HG03108 (cell line): ENCODE data around the gene BEST4.
"Not testable (repeated sequence)": the region's sequence is repeated elsewhere in the genome, so short reads cannot be mapped to it uniquely, and the experiment has no call there.

Experiments
- ATAC-seq: cut with Tn5 transposase; IDR thresholded peaks from one replicate; pipeline ENCODE4 v1.9.1; 2021; ENCODE audit warnings: moderate library complexity; ENCODE audit not compliant: unreplicated experiment

BEST4 gene

GRCh38 chr1:44778705-44779576 lies 9.0 kb downstream of the BEST4 start:
- ATAC-seq: no peak

- no peak for ATAC-seq
These were observed 9.9 kb downstream of the BEST4 start for GRCh38 chr1:44777969-44778635.

DNA sequence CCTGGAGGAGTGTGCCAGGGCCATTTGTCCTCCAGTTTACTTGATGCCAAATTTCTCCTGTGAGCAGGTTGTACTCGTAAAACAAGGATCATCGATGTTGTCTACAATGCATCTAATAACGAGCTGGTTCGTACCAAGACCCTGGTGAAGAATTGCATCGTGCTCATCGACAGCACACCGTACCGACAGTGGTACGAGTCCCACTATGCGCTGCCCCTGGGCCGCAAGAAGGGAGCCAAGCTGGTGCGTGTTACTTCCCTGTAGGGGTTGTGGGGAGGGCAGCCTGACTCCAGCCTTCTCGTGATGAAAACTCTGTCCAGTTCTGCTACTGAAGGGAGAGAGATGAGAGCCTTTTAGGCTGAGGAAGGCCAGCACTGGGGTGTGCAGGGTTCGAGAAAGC lies 10.4 kb downstream of the BEST4 start:
- ATAC-seq: no peak

- ATAC-seq: no peak
These were observed 11.3 kb downstream of the BEST4 start for GRCh38 chr1:44776730-44777068.

DNA sequence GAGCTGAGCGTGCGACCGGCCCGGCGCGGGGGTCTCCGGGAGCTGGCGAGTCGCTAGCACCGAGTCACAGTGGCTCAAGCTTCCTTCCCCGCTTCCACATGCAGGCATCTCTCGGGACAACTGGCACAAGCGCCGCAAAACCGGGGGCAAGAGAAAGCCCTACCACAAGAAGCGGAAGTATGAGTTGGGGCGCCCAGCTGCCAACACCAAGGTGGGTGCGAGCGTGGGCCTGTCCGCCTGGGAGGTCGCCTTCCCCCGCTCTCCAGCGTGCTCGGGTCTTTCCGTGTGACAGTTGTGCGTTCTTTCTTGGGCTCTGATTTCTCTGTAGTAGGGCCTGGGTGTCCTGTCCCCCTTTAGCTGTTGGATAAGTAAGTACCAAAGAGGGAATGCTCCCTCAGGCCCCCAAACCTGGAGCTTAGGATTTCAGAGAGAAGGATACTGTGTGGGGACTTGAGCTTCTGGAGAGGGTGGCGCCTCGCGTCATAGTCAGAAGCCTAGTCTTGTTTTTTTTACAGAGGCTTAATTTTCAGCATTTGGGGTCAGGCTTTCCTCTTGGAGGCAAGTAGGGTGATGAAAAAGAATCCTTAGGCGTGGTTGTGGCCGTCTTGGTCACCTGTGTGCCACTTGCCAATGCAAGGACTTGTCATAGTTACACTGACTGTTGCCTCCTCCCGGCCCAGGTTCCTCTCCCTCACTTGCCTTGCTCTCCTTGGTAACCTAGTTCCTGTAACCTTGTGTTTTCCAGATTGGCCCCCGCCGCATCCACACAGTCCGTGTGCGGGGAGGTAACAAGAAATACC lies 11.8 kb downstream of the BEST4 start:
- peak; percentile 10 for ATAC-seq

DNA sequence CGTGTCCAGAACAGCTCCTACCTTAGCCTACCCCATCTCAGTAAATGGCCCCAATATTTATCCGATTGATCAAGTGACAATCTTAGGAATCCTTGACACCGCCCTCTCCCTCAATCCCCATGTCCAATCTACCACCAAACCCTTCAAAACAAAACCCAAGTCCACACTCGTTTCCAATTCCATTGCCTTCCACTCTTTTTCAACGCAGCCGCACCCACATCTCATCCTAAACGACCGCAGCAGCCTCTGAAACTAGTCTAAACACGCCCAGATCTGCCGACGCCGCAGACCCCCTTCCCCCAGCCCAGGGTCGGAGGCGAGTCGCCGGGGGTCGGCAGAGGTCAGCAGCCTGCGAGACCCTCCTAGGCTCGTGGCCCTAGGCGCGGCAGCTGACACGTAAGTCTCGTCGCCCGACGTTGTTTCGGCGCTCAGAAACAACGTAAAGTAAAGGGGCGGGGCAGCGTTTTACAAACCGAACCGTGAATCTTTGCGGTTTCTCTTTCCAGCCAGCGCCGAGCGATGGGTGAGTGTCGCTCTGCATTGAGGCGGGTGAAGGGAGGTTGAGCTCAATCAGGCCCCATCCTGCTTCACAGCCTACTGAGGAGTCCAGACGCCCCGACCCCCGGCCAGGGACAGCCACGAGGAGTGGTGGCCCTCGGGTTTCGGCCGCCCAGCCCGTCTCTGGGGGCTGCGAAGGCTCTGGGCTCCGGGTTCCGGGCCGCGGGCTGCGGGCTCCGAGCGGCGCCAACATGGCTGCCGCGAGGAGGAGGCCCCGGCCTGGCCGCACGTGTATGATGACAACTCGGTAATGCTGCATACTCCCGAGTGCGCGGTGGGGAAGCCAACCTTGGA lies 12.7 kb downstream of the BEST4 start, which contains the start of gene RPS8:
TSS of gene RPS8 (plus strand) at position 463 of the 852 bp plus-strand sequence. CDS start at position 520, 57 bp downstream.
- ATAC-seq: peak; percentile 79

GRCh38 chr1:44766421-44766820 lies 21.5 kb downstream of the BEST4 start:
- not testable (repeated sequence) for ATAC-seq

DNA sequence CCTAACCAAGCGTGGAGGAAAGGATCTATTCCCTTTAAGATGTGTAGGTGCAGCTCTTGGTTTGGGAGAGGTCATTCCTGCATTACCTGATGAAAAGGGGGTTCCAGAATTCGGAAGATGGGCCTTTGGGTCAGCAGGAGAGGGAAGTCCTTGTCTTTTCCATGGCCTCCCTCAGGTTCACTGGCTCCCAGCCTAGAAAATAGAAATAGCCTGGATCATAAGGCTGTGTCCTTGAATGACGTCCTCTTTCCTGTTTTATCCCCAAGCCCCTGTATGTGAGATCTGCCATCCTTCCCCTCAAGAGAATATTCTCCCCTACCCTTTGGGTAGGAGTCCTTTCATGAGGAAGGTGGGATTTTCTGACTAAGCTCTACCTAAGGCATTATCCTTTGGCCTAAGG lies 27.1 kb downstream of the BEST4 start:
- no peak for ATAC-seq

- no peak for ATAC-seq
These were observed 28.9 kb downstream of the BEST4 start for GRCh38 chr1:44759077-44759476.

DNA sequence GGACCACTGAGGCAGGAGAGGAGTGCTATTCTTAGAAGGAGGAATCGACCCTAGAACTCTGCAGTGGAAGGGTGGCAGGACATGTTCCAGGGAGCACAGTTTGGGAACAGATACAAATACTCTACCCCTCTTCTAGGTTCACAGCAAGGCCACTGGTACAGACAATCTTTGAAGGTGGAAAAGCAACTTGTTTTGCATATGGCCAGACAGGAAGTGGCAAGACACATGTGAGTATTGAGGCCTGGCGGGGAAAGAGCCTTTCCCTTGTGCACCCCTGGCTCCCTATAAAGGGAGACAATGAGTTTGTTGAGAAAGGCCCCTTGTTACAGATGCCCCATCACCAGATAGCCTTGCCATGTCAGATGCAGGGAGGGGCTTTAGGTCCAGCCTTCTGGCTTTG lies 30.6 kb downstream of the BEST4 start:
- ATAC-seq: no peak

- no peak for ATAC-seq
These were observed 40.1 kb downstream of the BEST4 start for GRCh38 chr1:44747878-44748277.

- ATAC-seq: no peak
These were observed 44.8 kb downstream of the BEST4 start for GRCh38 chr1:44743211-44743610.

GRCh38 chr1:44740179-44740617 lies 47.8 kb downstream of the BEST4 start:
- no peak for ATAC-seq

DNA sequence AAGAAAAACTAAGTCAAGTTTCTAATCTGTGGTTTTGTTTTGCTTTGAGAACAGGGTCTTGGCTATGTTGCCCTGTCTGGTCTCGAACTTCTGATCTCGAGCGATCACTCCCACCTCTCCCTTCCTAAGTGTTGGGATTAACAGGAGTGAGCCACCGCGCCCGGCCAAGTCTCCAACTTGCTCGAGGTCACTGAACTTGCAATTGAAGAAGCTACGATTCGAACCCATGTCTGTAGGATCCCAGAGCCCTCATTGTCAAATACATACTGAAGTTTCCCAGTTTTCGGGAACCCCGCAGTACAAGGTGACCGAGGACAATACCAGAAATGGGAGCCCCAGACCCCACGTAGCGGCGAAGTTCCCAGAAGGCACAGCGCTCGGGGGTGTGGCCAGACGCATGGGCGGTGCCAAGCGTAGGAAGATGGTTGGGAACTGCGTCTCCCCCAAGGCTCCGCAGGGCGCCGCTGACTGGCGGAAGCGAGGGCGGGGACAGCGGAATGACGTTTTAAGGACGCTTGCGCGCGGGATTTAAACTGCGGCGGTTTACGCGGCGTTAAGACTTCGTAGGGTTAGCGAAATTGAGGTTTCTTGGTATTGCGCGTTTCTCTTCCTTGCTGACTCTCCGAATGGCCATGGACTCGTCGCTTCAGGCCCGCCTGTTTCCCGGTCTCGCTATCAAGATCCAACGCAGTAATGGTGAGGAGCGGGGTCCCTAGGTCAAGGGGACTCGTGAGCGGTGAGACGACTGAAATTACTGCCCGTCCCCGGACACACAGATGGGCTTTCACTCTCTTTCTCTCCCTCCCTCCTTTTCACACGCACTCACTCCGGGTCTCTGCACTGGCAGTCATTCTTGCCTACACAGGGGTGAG lies 48.4 kb downstream of the BEST4 start, which contains the start of gene KIF2C:
TSS of gene KIF2C (plus strand) at position 531 of the 872 bp plus-strand sequence. CDS start at position 627, 96 bp downstream.
- ATAC-seq: peak; percentile 98

DNA sequence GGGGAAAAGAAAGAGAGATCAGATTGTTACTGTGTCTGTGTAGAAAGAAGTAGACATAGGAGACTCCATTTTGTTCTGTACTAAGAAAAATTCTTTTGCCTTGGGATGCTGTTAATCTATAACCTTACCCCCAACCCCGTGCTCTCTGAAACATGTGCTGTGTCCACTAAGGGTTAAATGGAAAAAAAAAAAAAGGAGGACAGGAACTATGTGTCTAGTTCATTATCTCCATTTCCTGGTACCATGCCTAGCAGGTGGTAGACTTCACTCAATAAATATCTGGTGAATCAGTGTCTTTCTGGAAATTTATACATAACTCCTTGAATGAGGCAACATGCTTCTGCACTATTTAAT lies 49.0 kb downstream of the BEST4 start:
- ATAC-seq: not testable (repeated sequence)

DNA sequence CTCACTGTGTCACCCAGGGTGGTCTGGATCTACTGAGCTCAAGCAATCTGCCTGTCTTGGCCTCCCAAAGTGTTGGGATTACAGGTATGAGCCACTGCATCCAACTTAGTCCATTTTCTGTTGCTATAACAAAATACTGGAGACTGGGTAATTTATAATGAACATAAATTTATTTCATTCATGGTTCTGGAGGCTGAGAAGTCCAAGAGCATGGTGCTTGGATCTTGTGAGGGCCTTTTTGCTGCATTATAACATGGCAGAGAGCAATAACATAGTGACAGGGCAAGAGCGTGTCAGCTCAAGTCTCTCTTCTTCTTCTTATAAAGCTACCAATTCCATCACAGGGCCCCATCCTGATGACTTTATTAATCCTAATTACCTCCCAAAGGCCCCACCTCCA lies 52.0 kb downstream of the BEST4 start:
- no peak for ATAC-seq

DNA sequence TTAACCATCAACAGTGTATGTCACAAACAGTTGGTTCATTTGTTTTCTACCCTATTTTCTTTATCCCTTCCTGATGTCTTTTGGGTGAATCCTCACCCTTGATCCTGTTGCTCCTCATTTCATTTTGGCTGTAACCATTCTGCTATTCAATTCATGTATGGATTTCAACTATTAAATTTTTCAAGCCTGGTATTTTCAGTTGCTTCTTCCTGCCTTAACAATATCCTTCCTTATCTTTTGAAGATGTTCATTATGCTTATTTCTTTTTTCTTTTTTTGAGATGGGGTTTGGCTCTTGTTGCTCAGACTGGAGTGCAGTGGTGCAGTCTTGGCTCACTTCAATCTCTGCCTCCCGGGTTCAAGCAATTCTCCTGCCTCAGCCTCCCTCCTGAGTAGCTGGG lies 54.2 kb downstream of the BEST4 start:
- ATAC-seq: no peak
